Urothelium cell line (cell line): ENCODE measurements around the gene RPS4Y1.

ENCODE experiments used
- DNase-seq: peaks from one replicate; pipeline ENCODE4 v3.0.0; 2011; ENCODE audit warnings: low spot score, mixed read lengths
- FAIRE-seq: peaks from 2 replicates; lab custom pipeline; 2011; peaks lifted over from hg19 to GRCh38; lab: Jason Lieb, UNC

The RPS4Y1 gene

DNA sequence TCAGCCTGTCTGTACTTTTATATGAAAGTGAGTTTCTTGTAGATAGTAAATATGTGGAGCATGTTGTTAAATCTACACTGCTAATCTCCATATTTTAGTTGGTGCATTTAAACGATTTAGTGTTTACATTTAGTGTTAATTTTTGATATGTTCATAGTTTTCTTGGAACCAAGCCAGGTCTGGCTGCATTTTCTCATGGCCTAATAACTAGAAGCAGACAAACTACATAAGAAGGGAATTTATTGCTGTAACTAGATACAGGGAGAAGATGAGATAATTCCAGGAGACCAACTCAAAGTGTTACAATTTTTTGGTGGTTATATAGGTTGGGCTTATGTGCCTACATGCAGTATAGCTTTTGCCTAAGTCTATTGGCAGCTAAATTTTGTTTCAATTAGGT is 32.8 kb downstream of the RPS4Y1 start:
- FAIRE-seq, result no peak

DNA sequence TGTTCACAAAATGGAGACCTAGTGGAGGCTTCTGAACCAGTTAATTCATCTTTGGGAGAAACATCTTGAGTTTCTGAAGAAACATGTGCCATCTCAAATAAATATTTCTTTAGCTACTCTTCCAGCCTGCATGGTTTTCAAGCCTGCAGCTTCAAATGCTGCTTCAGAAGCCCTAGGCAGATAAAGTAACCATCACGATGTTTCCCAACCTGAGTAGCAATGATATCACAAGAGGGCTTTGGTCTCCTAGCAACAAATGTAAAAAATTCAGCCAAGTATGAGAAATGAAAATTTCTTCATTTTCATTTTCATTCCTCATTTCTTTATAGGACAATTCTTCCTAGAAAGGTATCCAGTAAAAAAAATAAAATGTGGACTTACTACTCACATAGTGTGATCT is 42.2 kb downstream of the RPS4Y1 start:
- DNase-seq (no peak), FAIRE-seq (no peak)

More for the DNA sequence above, 32.8 kb downstream of the RPS4Y1 start:
- DNase-seq, result no peak

DNA sequence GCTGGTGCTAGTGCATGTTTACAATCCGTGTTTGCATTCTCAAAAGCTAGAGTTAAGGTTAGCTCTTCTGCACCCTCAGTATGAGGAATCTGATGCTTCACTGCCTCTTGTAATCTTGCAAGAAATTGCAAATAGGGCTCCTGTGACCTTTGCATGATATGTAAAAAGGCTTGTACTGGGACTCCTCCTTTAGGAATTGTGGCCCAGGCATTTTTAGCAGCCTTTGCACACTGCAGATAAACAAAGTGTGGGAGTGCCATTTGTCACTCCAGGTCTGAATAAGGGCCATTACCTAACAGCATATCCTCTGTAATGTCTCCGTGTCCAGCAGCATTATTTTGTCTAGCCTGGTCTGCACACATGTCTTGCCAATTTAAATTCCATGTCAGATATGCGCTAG is 44.5 kb downstream of the RPS4Y1 start:
- DNase-seq (no peak), FAIRE-seq (no peak)

DNA sequence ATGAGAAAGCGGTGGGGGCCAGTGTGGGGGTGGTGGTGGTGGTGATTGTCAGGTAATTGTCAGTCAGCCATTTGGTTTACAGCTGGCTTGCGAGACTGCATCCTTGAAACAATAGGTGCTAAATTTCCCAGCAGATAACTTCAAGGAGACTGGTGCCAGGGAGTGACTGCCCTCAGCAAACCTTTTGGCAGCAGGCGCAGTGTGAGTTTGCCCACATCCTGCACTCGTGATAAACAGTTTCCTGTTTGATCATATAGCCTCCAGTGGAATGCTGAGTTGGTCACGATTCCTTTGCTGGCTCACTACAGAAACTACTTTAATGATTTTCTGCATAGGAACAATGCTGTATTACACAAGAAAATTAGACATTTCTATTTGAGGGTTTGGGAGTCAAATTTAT is 46.0 kb downstream of the RPS4Y1 start:
- no peak for DNase-seq
- no peak for FAIRE-seq

DNA sequence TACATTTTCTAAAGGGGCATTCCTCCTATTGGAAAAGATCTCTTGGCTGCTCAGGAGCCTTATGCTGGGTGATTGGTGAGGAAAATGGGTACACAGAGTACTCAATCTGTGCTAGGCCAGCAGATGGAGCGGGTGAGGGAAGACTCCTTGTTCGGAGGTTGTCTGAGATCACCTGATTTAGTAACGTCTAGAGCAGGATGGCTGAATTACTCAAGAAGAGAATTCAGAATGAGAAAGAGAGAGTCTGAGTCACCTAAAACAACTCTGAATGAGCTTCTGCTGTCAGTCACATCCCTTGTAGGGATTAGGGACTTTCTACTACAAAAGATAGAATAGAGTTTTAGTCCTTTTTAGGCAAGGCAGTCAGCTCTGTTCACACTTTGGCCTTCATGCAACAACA is 46.6 kb downstream of the RPS4Y1 start:
- no peak for DNase-seq
- FAIRE-seq, result no peak

DNA sequence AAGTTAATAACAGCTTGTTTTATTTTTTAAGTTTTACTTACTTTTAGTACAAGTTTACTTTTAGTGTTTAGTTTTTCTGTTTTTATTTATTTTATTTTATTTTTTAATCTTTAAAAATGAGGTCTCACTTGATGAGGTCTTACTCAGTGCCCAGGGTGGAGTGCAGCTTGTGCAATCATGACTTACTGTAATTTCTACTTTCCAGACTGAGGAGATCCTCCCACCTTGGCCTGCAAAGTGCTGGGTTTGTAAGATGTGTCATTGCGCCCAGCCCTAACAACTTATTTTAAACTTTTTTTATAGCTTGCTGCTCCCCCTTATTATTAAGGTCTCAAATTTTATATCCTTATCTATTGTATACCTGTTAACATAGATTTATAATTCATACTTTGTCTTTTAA is 52.1 kb downstream of the RPS4Y1 start:
- DNase-seq, result no peak
- no peak for FAIRE-seq

DNA sequence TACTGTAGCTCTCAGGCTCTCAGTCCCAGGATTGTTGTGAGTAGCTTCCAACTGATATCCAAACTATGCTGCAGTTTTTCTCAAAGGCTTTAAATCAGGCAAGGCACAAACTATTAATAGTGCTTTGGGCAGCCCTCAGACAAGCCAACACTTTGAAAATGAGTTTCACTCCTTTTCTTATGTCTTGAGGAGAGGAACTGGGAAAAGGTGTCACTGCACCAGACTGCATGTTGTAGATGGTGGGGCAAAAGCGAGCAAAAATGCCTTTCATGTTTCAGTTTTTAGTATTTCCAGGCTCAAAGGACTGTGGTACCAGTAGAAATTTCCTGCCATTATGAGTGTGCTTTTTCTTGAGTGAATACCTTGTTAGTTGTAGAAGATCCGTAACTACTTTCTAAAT is 54.6 kb downstream of the RPS4Y1 start:
- DNase-seq, result no peak
- FAIRE-seq, result no peak

DNA sequence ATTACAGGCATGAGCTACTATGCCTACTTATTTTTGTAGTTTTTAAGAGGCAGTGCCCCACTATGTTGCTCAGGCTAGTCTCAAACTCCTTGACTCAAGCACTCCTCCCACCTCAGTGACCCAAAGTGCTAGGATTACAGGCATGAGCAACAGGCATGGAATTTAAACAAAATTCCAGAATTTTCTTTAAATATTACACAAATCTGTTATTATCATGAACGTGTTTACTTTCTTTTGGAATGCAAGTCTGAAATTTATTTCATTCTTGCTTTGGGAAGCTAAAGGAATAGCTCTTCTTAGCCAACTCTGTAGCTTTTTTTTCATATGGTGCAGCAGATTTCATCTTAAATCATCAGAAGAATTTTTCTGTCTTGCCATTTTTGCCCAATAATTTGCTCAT is 66.0 kb downstream of the RPS4Y1 start:
- DNase-seq (no peak), FAIRE-seq (no peak)

DNA sequence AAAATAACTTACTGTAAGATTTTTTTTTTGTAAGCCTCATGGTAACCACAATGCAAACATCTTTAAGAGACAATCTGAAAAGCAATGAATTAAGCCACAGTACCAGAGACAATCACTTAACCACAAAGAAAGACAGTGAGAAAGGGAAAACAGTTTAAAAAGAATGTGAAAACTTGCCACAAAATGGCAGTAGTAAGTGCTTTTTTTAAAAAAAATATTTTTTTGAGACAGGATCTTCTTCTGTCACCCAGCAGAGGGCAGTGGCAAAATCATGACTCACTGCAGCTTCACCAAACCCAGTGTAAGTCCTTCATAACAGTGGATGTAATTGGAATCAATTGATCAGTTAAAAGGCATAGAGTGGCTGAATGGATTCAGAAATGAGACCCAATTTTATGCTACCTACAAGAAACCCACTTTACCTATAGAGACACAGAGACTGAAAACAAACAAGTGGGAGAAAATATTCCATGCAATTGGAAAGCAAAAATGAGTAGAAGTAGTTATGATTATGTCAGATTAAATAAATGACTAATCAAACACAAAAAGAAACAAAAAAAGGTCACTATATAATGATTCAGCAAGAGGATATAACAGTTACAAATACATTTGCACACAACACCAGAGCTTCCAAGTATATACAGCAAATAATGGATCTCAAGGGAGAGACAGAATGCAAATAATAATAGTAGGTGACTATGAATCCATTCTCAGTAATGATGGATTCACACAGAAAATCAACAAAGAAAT is 71.8 kb downstream of the RPS4Y1 start:
- no peak for DNase-seq
- no peak for FAIRE-seq
